ENCODE results near the gene MTREX.

GRCh38 chr5:55472642-55473041 lies 164.9 kb downstream of the MTREX start:
- TF ChIP-seq CTCF (IDR thresholded peaks at IDR 0.05 in 8 of 11, conservative IDR thresholded peaks at IDR 0.05 in 3 of 11): no peak
- TF ChIP-seq POLR2A (IDR thresholded peaks at IDR 0.05): no peak

All from spleen (tissue), 7 donors.